Neural cell (in vitro differentiated cells): Measurements from ENCODE around the gene WNT5B. TPM values are rescaled to one million over a fixed set of nuclear protein-coding genes. Genes with fewer than 3 reads are reported as not detected.

Experiments
- H2AFZ ChIP-seq: fragments of 200-600, 300-800 bp; sonication (generic), shearing (Covaris generic); 2 replicates; pipeline ENCODE4 v1.6.0; 2014; ENCODE audit warnings: low read depth, mild to moderate bottlenecking, antibody characterized with exemption, low read length, moderate library complexity
- H3F3A ChIP-seq: fragments of 200-600 bp; shearing (Covaris generic); 2 replicates; pipeline ENCODE4 v1.6.1; 2016; ENCODE audit warnings: mild to moderate bottlenecking, moderate library complexity, mixed read lengths, antibody characterized with exemption, low read length; ENCODE audit not compliant: insufficient read depth, poor library complexity, severe bottlenecking
- H3K27ac ChIP-seq: fragments of 200-600, 300-800 bp; sonication (generic), shearing (Covaris generic); 2 replicates; pipeline ENCODE4 v1.5.1; 2014; ENCODE audit warnings: mild to moderate bottlenecking, low read length, moderate library complexity
- H3K27me3 ChIP-seq: fragments of 300-800, 200-600 bp; sonication (generic), shearing (Covaris generic); 2 replicates; pipeline ENCODE4 v1.6.0; 2014; ENCODE audit warnings: mild to moderate bottlenecking, low read depth, low read length, moderate library complexity; ENCODE audit not compliant: insufficient read depth
- H3K36me3 ChIP-seq: fragments of 300-800, 200-600 bp; sonication (generic), shearing (Covaris generic); 2 replicates; pipeline ENCODE4 v1.5.1; 2014; ENCODE audit warnings: mild to moderate bottlenecking, antibody characterized with exemption, low read length, moderate library complexity; ENCODE audit not compliant: insufficient read depth
- H3K4me2 ChIP-seq: fragments of 300-800, 200-600 bp; sonication (generic), shearing (Covaris generic); 2 replicates; pipeline ENCODE4 v1.6.0; 2014; ENCODE audit warnings: mild to moderate bottlenecking, low read length
- H3K4me3 ChIP-seq: fragments of 300-800, 200-600 bp; sonication (generic), shearing (Covaris generic); 2 replicates; pipeline ENCODE4 v1.5.1; 2014; ENCODE audit warnings: mild to moderate bottlenecking, low read length, moderate library complexity
- H3K79me2 ChIP-seq: fragments of 200-600 bp; shearing (Covaris generic); replicated peaks from 2 replicates; pipeline ENCODE4 v1.6.0; 2014; ENCODE audit warnings: mild to moderate bottlenecking, low read length, moderate library complexity; ENCODE audit not compliant: insufficient read depth
- H3K9ac ChIP-seq: fragments of 300-800, 200-600 bp; sonication (generic), shearing (Covaris generic); 2 replicates; pipeline ENCODE4 v1.6.1; 2016; ENCODE audit warnings: mild to moderate bottlenecking, low read length, mixed read lengths
- H3K9me2 ChIP-seq: fragments of 200-600 bp; shearing (Covaris generic); 2 replicates; pipeline ENCODE4 v1.6.1; 2016; ENCODE audit warnings: mild to moderate bottlenecking, low read length, mixed read lengths; ENCODE audit not compliant: insufficient read depth
- H3K9me3 ChIP-seq: fragments of 200-600, 300-800 bp; sonication (generic), shearing (Covaris generic); 2 replicates; pipeline ENCODE4 v1.6.1; 2016; ENCODE audit warnings: mild to moderate bottlenecking, mixed run types, low read length, moderate library complexity, mixed read lengths
- H4K20me1 ChIP-seq: fragments of 200-600 bp; shearing (Covaris generic); 2 replicates; pipeline ENCODE4 v1.6.1; 2016; ENCODE audit warnings: mild to moderate bottlenecking, mixed run types; ENCODE audit not compliant: insufficient read depth
- CTCF ChIP-seq: fragments of 450-650 bp; IDR thresholded peaks from 2 replicates; pipeline ENCODE4 v1.5.1; 2014; ENCODE audit warnings: antibody characterized with exemption, mild to moderate bottlenecking, moderate library complexity; ENCODE audit not compliant: poor library complexity, severe bottlenecking
- EP300 ChIP-seq: fragments of 450-650 bp; conservative IDR thresholded peaks from 2 replicates; pipeline ENCODE4 v1.6.1; 2014; ENCODE audit warnings: antibody characterized with exemption, mild to moderate bottlenecking, moderate library complexity; ENCODE audit not compliant: poor library complexity, severe bottlenecking
- EZH2 ChIP-seq: fragments of 200-600, 300-800 bp; shearing (Covaris generic), sonication (generic); IDR thresholded peaks from 2 replicates; pipeline ENCODE4 v1.6.1; 2014; ENCODE audit warnings: antibody characterized with exemption, low read length, borderline replicate concordance, mild to moderate bottlenecking; ENCODE audit not compliant: insufficient read depth, poor library complexity, severe bottlenecking
- MXI1 ChIP-seq: fragments of 450-650 bp; conservative IDR thresholded peaks from 2 replicates; pipeline ENCODE4 v1.6.1; 2014; ENCODE audit warnings: antibody characterized with exemption, mild to moderate bottlenecking; ENCODE audit not compliant: poor library complexity, severe bottlenecking
- POLR2AphosphoS5 ChIP-seq: IDR thresholded peaks from 2 replicates; pipeline ENCODE4 v1.6.1; 2012
- RAD21 ChIP-seq: fragments of 450-650 bp; conservative IDR thresholded peaks from 2 replicates; pipeline ENCODE4 v1.6.1; 2014; ENCODE audit warnings: antibody characterized with exemption, mild to moderate bottlenecking, moderate library complexity
- REST ChIP-seq: IDR thresholded peaks from 2 replicates; pipeline ENCODE4 v1.6.1; 2012; ENCODE audit warnings: borderline replicate concordance
- SMC3 ChIP-seq: fragments of 450-650 bp; conservative IDR thresholded peaks from 2 replicates; pipeline ENCODE4 v1.6.1; 2014; ENCODE audit warnings: antibody characterized with exemption, mild to moderate bottlenecking, moderate library complexity; ENCODE audit not compliant: poor library complexity
- TAF1 ChIP-seq: IDR thresholded peaks from 2 replicates; pipeline ENCODE4 v1.6.1; 2012; ENCODE audit warnings: low read depth
- polyA plus RNA-seq: library from polyadenylated mRNA; depleted of rRNA; stranded (reverse); fragments of >200 nt; gene quantifications from 2 replicates; pipeline ENCODE4 v1.2.3, GENCODE V29; 2014

WNT5B gene
- polyA plus RNA-seq, 1 donor from 2014 or later, result 17.0 TPM

- Histone ChIP-seq H4K20me1 (no peaks in the 10 kb centered on the region), H3K4me3 (no peak overlapping the region), H3K9ac (no peak overlapping the region), H3K9me3 (no peaks in the 10 kb centered on the region), H3K27me3 (no peaks in the 10 kb centered on the region), H3K4me2 (no peak overlapping the region), H3K79me2 (no peaks in the 10 kb centered on the region), H3K27ac (no peak overlapping the region), H3F3A (no peaks in the 10 kb centered on the region), H3K36me3 (no peaks in the 10 kb centered on the region), H2AFZ (no peak overlapping the region), H3K9me2 (no peaks in the 10 kb centered on the region)
- TF ChIP-seq EZH2, result no peak
- no peak for TF ChIP-seq CTCF
- no peak for TF ChIP-seq SMC3
- no peak for TF ChIP-seq POLR2AphosphoS5
- TF ChIP-seq EP300, result no peak
- TF ChIP-seq MXI1, result no peak
- TF ChIP-seq RAD21, result no peak
- no peak for TF ChIP-seq TAF1
- TF ChIP-seq REST, result no peak
These were observed 18.2 kb downstream of the WNT5B start for GRCh38 chr12:1647285-1647669.

- H3K4me2 ChIP-seq, result no peak overlapping the region
- H3K36me3 ChIP-seq, result no peaks in the 10 kb centered on the region
- no peak overlapping the region for H2AFZ ChIP-seq
- H3K9ac ChIP-seq, result no peak overlapping the region
- no peaks in the 10 kb centered on the region for H3K79me2 ChIP-seq
- no peaks in the 10 kb centered on the region for H3K27me3 ChIP-seq
- no peak overlapping the region for H3K27ac ChIP-seq
- TF ChIP-seq EP300, result no peak
- TF ChIP-seq SMC3, result no peak
- no peak for TF ChIP-seq EZH2
- TF ChIP-seq TAF1, result no peak
- TF ChIP-seq CTCF, result no peak
- TF ChIP-seq MXI1, result no peak
- TF ChIP-seq RAD21, result no peak
- TF ChIP-seq POLR2AphosphoS5, result no peak
- TF ChIP-seq REST, result no peak
- H3F3A ChIP-seq, result no peaks in the 10 kb centered on the region
- no peaks in the 10 kb centered on the region for H3K9me3 ChIP-seq
- H4K20me1 ChIP-seq, result no peaks in the 10 kb centered on the region
- H3K4me3 ChIP-seq, result no peak overlapping the region
- no peaks in the 10 kb centered on the region for H3K9me2 ChIP-seq
These were observed 21.4 kb downstream of the WNT5B start for GRCh38 chr12:1650260-1650977.
